GM18861 (cell line): ENCODE data around the gene TMEM218.

Experiments used
- ATAC-seq: cut with Tn5 transposase; IDR thresholded peaks from one replicate; pipeline ENCODE4 v1.9.1; 2021; ENCODE audit not compliant: unreplicated experiment

TMEM218 gene

GRCh38 chr11:125076378-125076945 lies 35.0 kb downstream of the TMEM218 start:
- ATAC-seq, result no peak

- ATAC-seq, result no peak
Measured at GRCh38 chr11:125075900-125076317, 35.5 kb downstream of the TMEM218 start.

GRCh38 chr11:125075242-125075625 lies 36.2 kb downstream of the TMEM218 start:
- no peak for ATAC-seq

GRCh38 chr11:125074511-125075241 lies 36.8 kb downstream of the TMEM218 start:
- ATAC-seq, result no peak

GRCh38 chr11:125073616-125074483 lies 37.6 kb downstream of the TMEM218 start:
- ATAC-seq, result no peak

GRCh38 chr11:125072961-125073590 lies 38.4 kb downstream of the TMEM218 start:
- no peak for ATAC-seq

GRCh38 chr11:125072218-125072960 lies 39.0 kb downstream of the TMEM218 start:
- ATAC-seq, result peak; percentile 68

GRCh38 chr11:125071846-125072217 lies 39.6 kb downstream of the TMEM218 start:
- no peak for ATAC-seq

- no peak for ATAC-seq
Measured at GRCh38 chr11:125071435-125071834, 40.0 kb downstream of the TMEM218 start.

- ATAC-seq, result peak; percentile 69
Measured at GRCh38 chr11:125070699-125071254, 40.6 kb downstream of the TMEM218 start.

GRCh38 chr11:125069796-125070195 lies 41.6 kb downstream of the TMEM218 start:
- no peak for ATAC-seq

GRCh38 chr11:125069008-125069407 lies 42.4 kb downstream of the TMEM218 start:
- no peak for ATAC-seq

- no peak for ATAC-seq
Measured at GRCh38 chr11:125068368-125068767, 43.1 kb downstream of the TMEM218 start.

GRCh38 chr11:125064070-125064469 lies 47.4 kb downstream of the TMEM218 start:
- no peak for ATAC-seq

- ATAC-seq, result no peak
Measured at GRCh38 chr11:125063429-125064043, 47.9 kb downstream of the TMEM218 start.

GRCh38 chr11:125062931-125063428 lies 48.4 kb downstream of the TMEM218 start, which contains the start of gene SLC37A2:
Gene SLC37A2, plus strand, starts transcription at chr11:125063305. Its CDS starts 63 bp downstream, at chr11:125063368.
- ATAC-seq, result peak; percentile 88

- ATAC-seq, result no peak
Measured at GRCh38 chr11:125062218-125062930, 49.1 kb downstream of the TMEM218 start.

- ATAC-seq, result no peak
Measured at GRCh38 chr11:125061281-125061680, 50.1 kb downstream of the TMEM218 start.

GRCh38 chr11:125057693-125058016 lies 53.8 kb downstream of the TMEM218 start:
- ATAC-seq, result no peak
